Breast epithelium (tissue), 3 donors: ENCODE data around the gene GRP.

ENCODE experiments used
- CTCF ChIP-seq, 3 donors: fragments of 450-650 bp; IDR thresholded peaks; one replicate each; pipeline ENCODE4 v1.5.1; 2016 to 2017; ENCODE audit warnings: antibody characterized with exemption in 3 of 3, mild to moderate bottlenecking in 3 of 3, moderate library complexity in 3 of 3
- POLR2A ChIP-seq: fragments of 450-650 bp; IDR thresholded peaks from one replicate; pipeline ENCODE4 v1.6.1; 2016; ENCODE audit warnings: antibody characterized with exemption, mild to moderate bottlenecking, moderate library complexity

- no peak for TF ChIP-seq CTCF (IDR thresholded peaks at IDR 0.05)
- no peak for TF ChIP-seq POLR2A
These were observed 47.7 kb downstream of the GRP start for GRCh38 chr18:59267503-59268126.
